WERI-Rb-1 (cell line): ENCODE measurements around the gene ZNF83.
A peak's percentile ranks its signal among the peaks of the same experiment; 100 is the strongest.
"Not testable (repeated sequence)": the region's sequence is repeated elsewhere in the genome, so short reads cannot be mapped to it uniquely, and the experiment has no call there.

Experiments used
- DNase-seq: peaks from one replicate; pipeline ENCODE4 v3.0.0-alpha.2; 2020
- H3K27ac ChIP-seq: fragments of 250-450 bp; sonication (Bioruptor Pico); 2 replicates; pipeline ENCODE4 v1.5.1; 2020; ENCODE audit warnings: mild to moderate bottlenecking, moderate library complexity
- H3K27me3 ChIP-seq: fragments of 250-450 bp; sonication (Bioruptor Pico); 2 replicates; pipeline ENCODE4 v1.5.1; 2021; ENCODE audit warnings: mild to moderate bottlenecking, low read depth, moderate library complexity; ENCODE audit not compliant: insufficient read depth, severe bottlenecking
- H3K36me3 ChIP-seq: fragments of 250-450 bp; sonication (Bioruptor Pico); 2 replicates; pipeline ENCODE4 v1.5.1; 2020; ENCODE audit warnings: mild to moderate bottlenecking, moderate library complexity
- H3K4me3 ChIP-seq: 2 replicates; pipeline ENCODE4 v1.5.1; 2011; ENCODE audit warnings: low read depth, mild to moderate bottlenecking, control low read depth, low read length
- H3K9me3 ChIP-seq: fragments of 250-450 bp; sonication (Bioruptor Pico); 2 replicates; pipeline ENCODE4 v1.5.1; 2021; ENCODE audit warnings: mild to moderate bottlenecking, moderate library complexity; ENCODE audit not compliant: severe bottlenecking
- TF ChIP-seq, protein P1 (sequence below): IDR thresholded peaks from 2 replicates; pipeline ENCODE4 v1.5.1; 2011; ENCODE audit warnings: low read depth, mild to moderate bottlenecking, control low read depth, inconsistent platforms, low read length

The ZNF83 gene

DNA sequence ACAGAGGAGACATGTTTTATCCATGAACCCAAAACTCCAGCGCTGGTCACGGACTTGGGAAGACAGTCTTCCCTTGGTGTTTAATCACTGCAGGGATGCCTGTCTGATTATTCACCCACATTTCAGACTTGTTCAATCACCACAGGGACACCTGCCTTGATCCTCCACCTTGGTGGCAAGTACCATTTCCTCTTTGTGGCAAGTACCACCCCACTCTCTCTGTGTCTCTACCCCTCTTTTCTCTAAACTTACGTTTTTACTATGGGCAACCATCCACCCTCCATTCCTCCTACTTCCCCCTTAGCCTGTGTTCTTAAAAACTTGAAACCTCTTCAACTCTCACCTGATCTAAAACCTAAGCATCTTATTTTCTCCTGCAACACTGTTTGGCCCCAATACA lies 16.8 kb downstream of the ZNF83 start:
- Histone ChIP-seq H3K36me3 (peaks cover 41% of the 10 kb centered on the region), H3K27ac (no peak overlapping the region), H3K4me3 (no peak overlapping the region), H3K27me3 (no peaks in the 10 kb centered on the region), H3K9me3 (peaks cover 3% of the 10 kb centered on the region)
- TF ChIP-seq, protein P1, sequence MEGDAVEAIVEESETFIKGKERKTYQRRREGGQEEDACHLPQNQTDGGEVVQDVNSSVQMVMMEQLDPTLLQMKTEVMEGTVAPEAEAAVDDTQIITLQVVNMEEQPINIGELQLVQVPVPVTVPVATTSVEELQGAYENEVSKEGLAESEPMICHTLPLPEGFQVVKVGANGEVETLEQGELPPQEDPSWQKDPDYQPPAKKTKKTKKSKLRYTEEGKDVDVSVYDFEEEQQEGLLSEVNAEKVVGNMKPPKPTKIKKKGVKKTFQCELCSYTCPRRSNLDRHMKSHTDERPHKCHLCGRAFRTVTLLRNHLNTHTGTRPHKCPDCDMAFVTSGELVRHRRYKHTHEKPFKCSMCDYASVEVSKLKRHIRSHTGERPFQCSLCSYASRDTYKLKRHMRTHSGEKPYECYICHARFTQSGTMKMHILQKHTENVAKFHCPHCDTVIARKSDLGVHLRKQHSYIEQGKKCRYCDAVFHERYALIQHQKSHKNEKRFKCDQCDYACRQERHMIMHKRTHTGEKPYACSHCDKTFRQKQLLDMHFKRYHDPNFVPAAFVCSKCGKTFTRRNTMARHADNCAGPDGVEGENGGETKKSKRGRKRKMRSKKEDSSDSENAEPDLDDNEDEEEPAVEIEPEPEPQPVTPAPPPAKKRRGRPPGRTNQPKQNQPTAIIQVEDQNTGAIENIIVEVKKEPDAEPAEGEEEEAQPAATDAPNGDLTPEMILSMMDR = no peak
- DNase-seq = no peak

DNA sequence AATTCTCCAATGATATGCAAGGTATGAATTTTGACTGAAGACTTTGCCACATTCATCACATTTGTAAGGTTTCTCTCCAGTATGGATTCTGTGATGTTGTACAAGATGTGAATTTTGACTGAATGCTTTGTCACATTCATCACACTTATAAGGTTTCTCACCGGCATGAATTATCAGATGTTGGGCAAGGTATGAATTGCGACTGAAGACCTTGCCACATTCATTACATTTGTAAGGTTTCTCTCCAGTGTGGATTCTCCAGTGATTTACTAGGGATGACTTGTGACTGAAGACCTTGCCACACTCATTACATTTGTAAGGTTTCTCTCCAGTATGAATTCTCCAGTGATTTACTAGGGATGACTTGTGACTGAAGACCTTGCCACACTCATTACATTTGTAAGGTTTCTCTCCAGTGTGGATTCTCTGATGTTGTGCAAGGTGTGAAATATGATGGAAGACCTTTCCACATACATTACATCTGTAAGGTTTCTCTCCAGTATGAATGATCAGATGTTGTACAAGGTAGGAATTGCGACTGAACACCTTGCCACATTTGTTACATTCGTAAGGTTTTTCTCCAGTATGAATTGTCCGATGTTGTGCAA lies 24.8 kb downstream of the ZNF83 start:
- Histone ChIP-seq H3K27ac (no peak overlapping the region), H3K27me3 (no peaks in the 10 kb centered on the region), H3K36me3 (peaks cover 53% of the 10 kb centered on the region), H3K9me3 (peaks cover 3% of the 10 kb centered on the region), H3K4me3 (no peak overlapping the region)
- no peak for DNase-seq
- TF ChIP-seq, protein P1 = no peak

DNA sequence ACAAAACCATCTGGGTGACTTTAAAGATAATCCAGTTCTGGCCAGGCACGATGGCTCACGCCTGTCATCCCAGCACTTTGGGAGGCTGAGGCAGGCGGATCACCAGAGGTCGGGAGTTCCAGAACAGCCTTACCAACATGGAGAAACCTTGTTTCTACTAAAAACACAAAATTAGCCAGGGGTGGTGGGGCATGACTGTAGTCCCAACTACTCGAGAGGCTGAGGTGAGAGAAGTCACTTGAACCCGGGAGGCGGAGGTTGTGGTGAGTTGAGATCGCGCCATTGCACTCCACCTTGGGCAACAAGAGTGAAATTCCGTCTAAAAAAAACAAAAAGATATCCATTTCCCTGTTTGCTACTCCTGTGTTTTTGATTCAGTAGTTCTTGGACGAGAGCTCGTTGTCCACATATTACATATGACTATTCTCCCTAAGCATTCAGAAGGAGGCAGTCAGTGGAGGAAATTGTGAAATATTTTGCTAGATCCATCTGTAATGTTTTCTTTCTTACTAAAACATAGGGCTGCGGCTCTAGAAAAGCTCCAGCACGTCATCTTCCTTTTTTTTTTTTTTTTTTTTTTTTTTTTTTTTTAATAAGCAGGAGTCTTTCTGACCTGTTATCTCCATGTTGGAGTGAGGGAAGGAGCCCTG lies 34.5 kb downstream of the ZNF83 start:
- Histone ChIP-seq H3K27me3 (no peaks in the 10 kb centered on the region), H3K27ac (no peak overlapping the region), H3K4me3 (no peak overlapping the region), H3K9me3 (no peaks in the 10 kb centered on the region), H3K36me3 (no peaks in the 10 kb centered on the region; the same call in 1 of the 2 replicates)
- TF ChIP-seq, protein P1 = no peak
- no peak for DNase-seq

DNA sequence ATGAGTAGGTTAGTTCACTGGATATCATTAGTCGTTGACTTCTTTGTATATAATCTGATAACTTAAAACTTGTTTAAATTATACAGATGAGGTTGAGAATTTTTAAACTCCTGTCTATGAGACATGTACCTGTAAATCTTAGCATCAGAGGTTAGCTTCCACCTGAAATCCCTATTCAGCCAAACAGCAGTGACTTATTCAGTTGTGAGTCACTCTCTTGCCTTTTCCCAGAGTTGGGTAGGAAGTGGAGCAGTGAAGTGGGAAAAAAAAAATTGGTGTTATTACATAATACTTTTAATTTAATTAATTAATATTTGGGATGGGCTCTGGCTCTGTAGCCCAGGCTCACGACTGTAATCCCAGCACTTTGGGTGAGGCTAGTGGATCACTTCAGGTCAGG lies 35.2 kb downstream of the ZNF83 start:
- H3K27ac ChIP-seq = no peak overlapping the region
- H3K36me3 ChIP-seq = no peaks in the 10 kb centered on the region; the same call in 1 of the 2 replicates
- TF ChIP-seq, protein P1 = no peak
- DNase-seq = no peak
- H3K4me3 ChIP-seq = no peak overlapping the region
- H3K27me3 ChIP-seq = no peaks in the 10 kb centered on the region
- no peaks in the 10 kb centered on the region for H3K9me3 ChIP-seq

DNA sequence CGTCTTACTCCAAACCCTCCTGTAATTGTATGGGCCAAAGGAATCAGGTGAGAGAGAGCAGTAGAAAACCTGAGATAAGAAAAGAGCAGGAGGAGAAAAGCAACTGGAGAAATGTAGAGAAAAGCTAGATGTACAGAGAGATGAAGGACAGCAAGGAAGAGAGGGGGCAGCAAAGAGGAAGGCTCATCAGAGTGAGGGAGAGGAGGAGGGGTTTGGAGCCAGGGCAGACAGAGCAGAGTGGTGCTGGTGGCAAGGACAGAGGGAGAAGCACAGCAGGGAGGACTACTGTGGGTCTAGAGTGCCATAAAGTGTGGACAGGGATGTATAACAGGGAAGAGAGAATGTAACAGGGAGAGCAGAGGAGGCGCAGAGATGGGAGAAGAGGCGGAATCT lies 36.2 kb downstream of the ZNF83 start:
- H3K9me3 ChIP-seq = not testable (repeated sequence)

DNA sequence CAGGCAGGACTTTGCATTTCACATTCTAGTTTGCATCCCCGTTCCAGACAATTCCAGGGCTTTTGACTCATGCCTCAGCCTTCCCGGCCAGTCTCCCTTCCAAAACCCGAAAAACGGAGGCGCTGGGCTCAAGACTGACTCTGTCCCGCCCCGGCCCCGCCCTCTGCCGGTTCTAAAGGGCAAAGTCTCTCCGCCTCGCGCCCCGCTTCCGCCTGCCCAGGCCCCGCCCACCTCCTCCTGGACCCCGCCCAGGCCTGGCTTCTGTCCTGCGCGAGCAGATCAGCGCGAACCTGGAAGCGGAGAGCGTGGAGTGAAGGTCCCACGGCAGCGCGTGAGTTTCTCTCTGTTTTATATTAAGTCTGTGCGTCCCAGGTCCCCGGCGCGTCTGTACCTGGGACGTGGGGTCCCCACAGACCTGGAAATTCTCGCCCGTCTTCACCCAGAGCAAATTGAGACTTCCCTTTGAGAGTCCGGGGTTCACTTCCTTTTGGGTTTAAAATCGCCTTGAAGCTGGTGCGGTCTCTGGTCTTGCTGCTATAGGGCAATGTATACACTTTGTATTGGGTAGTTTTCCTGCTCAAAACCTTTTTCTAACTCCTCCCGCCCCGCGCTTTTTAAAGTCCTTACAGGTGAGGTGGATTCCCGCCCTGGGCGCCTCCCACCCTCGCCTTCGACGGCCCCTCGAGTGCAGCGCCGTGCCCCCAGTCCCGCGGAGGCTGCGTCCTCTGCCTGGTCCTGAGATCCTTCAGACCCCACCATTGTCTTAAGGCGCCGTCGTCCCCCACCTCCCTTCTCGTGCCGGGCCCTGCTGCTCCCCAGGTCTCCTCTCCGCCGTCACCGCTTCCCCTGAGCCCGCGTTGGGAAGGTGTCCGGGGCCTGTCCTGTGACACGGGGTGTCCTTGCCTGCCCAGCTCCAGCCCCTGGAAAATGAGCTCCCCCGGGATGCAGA lies 36.9 kb downstream of the ZNF83 start:
- peaks cover 7% of the 10 kb centered on the region for H3K9me3 ChIP-seq
- H3K27me3 ChIP-seq = no peaks in the 10 kb centered on the region
- TF ChIP-seq, protein P1 = 0 out of 2 replicates have a peak, but pooled peaks have one; percentile 11
- H3K4me3 ChIP-seq = peak overlapping the region; percentile 57
- DNase-seq = peak; percentile 94
- H3K27ac ChIP-seq = peak overlapping the region; percentile 74
- peaks cover 6% of the 10 kb centered on the region for H3K36me3 ChIP-seq

More for the DNA sequence above, 36.2 kb downstream of the ZNF83 start:
- H3K36me3 ChIP-seq, H3K27me3 ChIP-seq, H3K27ac ChIP-seq: not testable (repeated sequence)
- H3K4me3 ChIP-seq = peak overlapping the region; percentile 57
- DNase-seq = peak; percentile 33
